ENCODE data around the gene TMEM120A. TPM values are rescaled to one million over a fixed set of nuclear protein-coding genes. Genes with fewer than 3 reads are reported as not detected.
A peak's percentile ranks its signal among the peaks of the same experiment; 100 is the strongest.
"Not testable (repeated sequence)": the region's sequence is repeated elsewhere in the genome, so short reads cannot be mapped to it uniquely, and the experiment has no call there.

TMEM120A gene
- total and polyA plus RNA-seq, 10 of the 15 experiments (the other 5 are each of a cell fraction or from before 2014, with no cell fraction given), result 0.43 to 86.6 (median 18.5) TPM

DNA sequence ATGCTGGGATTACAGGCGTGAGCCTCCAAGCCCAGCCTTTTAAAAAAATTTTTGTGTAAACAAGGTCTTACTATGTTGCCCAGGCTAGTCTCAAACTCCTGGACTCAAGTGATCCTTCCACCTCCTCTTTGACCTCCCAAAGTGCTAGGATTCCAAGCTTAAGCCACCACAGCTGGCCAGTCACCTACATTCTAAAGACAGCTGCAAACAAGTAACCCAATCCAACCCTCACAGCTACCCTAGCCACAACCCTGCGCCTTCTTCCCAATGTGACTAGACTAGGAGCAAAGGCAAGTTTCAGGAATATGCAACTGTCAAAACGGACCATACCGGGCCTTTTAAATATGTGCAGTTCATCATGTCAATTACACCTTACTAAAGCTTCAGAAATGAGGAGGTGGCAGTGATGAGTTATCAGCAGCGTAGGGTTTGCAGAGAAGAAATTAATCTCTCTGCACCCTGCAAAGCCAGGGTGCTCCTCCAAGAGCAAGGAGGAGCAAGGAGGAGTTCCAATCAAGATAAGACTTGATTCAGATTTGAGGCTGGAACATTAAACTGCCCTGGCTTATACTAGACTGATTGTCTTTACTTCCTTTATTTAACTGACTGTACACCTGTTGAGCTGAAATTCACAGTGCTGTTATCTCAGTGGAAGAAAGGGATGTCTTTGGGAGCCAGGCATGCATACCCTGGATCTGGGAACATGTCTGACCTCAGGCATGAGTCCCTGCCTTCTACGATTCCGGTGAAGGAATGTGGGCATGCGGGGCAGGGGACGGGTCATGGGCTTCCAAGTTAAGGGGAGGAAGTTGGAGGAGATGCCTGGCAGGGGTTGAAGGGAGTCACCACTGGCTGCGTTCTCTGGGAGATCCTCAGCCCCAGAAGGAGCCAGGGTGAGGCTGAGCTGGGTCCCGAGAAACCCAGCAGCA is 15.5 kb upstream of the TMEM120A start (continued):
- TF ChIP-seq CREM (IDR thresholded peaks at IDR 0.05; ENCODE audit: low read depth), result no peak

DNA sequence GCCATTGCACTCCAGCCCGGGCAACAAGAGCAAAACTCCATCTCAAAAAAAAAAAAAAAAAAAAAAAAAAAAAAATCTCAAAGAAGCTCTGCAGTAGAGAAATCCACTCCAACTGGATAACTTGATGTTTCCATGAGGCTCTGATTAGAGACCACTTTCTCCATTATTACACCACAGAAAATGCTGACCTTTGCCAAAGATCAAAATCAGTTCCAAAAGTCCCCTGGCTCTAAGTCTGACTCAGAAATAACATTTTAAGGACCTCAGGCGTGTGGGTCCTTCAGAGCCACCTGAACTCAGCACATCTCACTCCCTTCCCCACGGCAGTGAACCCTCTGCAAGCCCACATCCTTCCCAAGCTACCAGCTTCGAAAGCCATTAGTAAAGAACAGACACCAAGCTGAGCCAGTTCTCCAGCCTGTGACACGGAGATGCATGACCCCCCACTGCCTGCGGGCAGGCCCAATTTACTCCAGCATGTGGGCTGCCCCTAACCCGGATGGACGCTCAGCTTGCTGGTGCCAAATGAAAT is 13.8 kb upstream of the TMEM120A start:
- FAIRE-seq, result no peak
- ChIA-PET SMC1A (ENCODE audit: uncharacterized antibody, unreplicated experiment) (interaction anchor here (1.5 kb wide), 1 partner anchor 12 kb away, joined by 9 read pairs; no protein-coding TSS in a partner anchor), POLR2A (interaction anchor here (0.6 to 1.4 kb wide), 5 partner anchors 13 to 166 kb away, joined by 3 to 7 read pairs (median 4); no protein-coding TSS in a partner anchor), CTCF (interaction anchor here (2.1 to 2.2 kb wide), 2 partner anchors 11 to 142 kb away, joined by 7 to 20 read pairs; no protein-coding TSS in a partner anchor), RAD21 (ENCODE audit: unreplicated experiment) (interaction anchor here (1.0 to 4.4 kb wide), 3 partner anchors 12 to 141 kb away, joined by 3 to 21 read pairs (median 4); no protein-coding TSS in a partner anchor)
- Histone ChIP-seq H3K27ac (ENCODE audit: control insufficient read depth, insufficient read depth) (no peak overlapping the region), H3K79me2 (ENCODE audit: control insufficient read depth, insufficient read depth, low read length) (no peaks in the 10 kb centered on the region), H4K20me1 (ENCODE audit: control insufficient read depth, insufficient read depth) (no peaks in the 10 kb centered on the region), H3K4me1 (ENCODE audit: control insufficient read depth, insufficient read depth, low read length) (peaks cover 19% of the 10 kb centered on the region), H3K36me3 (ENCODE audit: control insufficient read depth in 2 of 2, insufficient read depth in 2 of 2, low read length in 1 of 2) (peaks cover 0 to 4% of the 10 kb centered on the region in 2 experiments; a peak in 2 of 4 replicates), H3K27me3 (replicated peaks in 1 of 2; ENCODE audit: control insufficient read depth in 2 of 2, insufficient read depth in 2 of 2, low read length in 1 of 2) (no peaks in the 10 kb centered on the region), H3K4me3 (no peak overlapping the region), H3K9ac (ENCODE audit: control insufficient read depth, insufficient read depth, low read length) (no peak overlapping the region), H2AFZ (ENCODE audit: control insufficient read depth, low read depth, low read length) (no peak overlapping the region), H3K4me2 (ENCODE audit: control insufficient read depth, insufficient read depth) (peak overlapping the region; percentile 44), H3K9me3 (replicated peaks; ENCODE audit: control insufficient read depth, insufficient read depth, low read length) (no peaks in the 10 kb centered on the region)
- 60% methylated on average over 7 of the region's 8 CpGs for WGBS (ENCODE audit: insufficient coverage, insufficient replicate concordance, low lambda C conversion rate, missing lambda C conversion rate)
- BruUV-seq (replicated peaks), result no TSS peak
- peak; percentile 81 for ATAC-seq
- in situ Hi-C loops (cut with MboI), result no loop called here
- DNase-seq (ENCODE audit: low read depth, low spot score), result peak; percentile 23
- no peak for TF ChIP-seq ZNF24 (IDR thresholded peaks at IDR 0.05)
- TF ChIP-seq IRF4 (IDR thresholded peaks at IDR 0.05; ENCODE audit: low read depth, low read length), result no peak
- TF ChIP-seq IKZF2 (IDR thresholded peaks at IDR 0.05), result no peak
- TF ChIP-seq FOXK2 (IDR thresholded peaks at IDR 0.05), result no peak
- TF ChIP-seq, protein P1, sequence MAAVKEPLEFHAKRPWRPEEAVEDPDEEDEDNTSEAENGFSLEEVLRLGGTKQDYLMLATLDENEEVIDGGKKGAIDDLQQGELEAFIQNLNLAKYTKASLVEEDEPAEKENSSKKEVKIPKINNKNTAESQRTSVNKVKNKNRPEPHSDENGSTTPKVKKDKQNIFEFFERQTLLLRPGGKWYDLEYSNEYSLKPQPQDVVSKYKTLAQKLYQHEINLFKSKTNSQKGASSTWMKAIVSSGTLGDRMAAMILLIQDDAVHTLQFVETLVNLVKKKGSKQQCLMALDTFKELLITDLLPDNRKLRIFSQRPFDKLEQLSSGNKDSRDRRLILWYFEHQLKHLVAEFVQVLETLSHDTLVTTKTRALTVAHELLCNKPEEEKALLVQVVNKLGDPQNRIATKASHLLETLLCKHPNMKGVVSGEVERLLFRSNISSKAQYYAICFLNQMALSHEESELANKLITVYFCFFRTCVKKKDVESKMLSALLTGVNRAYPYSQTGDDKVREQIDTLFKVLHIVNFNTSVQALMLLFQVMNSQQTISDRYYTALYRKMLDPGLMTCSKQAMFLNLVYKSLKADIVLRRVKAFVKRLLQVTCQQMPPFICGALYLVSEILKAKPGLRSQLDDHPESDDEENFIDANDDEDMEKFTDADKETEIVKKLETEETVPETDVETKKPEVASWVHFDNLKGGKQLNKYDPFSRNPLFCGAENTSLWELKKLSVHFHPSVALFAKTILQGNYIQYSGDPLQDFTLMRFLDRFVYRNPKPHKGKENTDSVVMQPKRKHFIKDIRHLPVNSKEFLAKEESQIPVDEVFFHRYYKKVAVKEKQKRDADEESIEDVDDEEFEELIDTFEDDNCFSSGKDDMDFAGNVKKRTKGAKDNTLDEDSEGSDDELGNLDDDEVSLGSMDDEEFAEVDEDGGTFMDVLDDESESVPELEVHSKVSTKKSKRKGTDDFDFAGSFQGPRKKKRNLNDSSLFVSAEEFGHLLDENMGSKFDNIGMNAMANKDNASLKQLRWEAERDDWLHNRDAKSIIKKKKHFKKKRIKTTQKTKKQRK (IDR thresholded peaks at IDR 0.05; ENCODE audit: low read depth, low read length), result no peak
- TF ChIP-seq SMAD1 (IDR thresholded peaks at IDR 0.05; ENCODE audit: low read depth, partially characterized antibody), result no peak
- no peak for TF ChIP-seq BACH1 (IDR thresholded peaks at IDR 0.05; ENCODE audit: borderline replicate concordance)
- no peak for TF ChIP-seq BRCA1 (IDR thresholded peaks at IDR 0.05; ENCODE audit: low read depth, low read length)
- intact Hi-C loops (cut with micrococcal nuclease; ENCODE audit: unreplicated experiment), result no loop called here

DNA sequence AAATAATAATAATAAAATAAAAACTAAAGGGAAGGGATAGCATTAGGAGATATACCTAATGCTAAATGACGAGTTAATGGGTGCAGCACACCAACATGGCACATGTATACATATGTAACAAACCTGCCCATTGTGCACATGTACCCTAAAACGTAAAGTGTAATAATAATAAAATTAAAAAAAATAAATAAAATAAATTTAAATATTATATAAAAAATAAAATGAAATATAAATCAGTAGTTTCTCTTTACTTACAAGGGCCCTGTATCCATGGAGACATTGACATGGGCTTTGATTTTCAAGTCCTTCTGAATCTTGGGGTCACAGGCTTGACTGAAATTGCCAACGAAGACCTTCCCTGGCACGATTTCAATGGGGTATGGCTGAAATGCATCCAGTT is 10.6 kb upstream of the TMEM120A start:
- H2AFZ ChIP-seq (ENCODE audit: control insufficient read depth, low read depth, low read length); H3K4me3 ChIP-seq; BruUV-seq (replicated peaks); H3K9me3 ChIP-seq (replicated peaks; ENCODE audit: control insufficient read depth, insufficient read depth, low read length); H3K36me3 ChIP-seq (ENCODE audit: control insufficient read depth in 2 of 2, insufficient read depth in 2 of 2, low read length in 1 of 2); H4K20me1 ChIP-seq (ENCODE audit: control insufficient read depth, insufficient read depth); H3K79me2 ChIP-seq (ENCODE audit: control insufficient read depth, insufficient read depth, low read length); CTCF ChIA-PET; FAIRE-seq; SMC1A ChIA-PET (ENCODE audit: uncharacterized antibody, unreplicated experiment); H3K4me2 ChIP-seq (ENCODE audit: control insufficient read depth, insufficient read depth); H3K9ac ChIP-seq (ENCODE audit: control insufficient read depth, insufficient read depth, low read length); RAD21 ChIA-PET (ENCODE audit: unreplicated experiment); in situ Hi-C loops (cut with MboI); DNase-seq (ENCODE audit: low read depth, low spot score); ATAC-seq; intact Hi-C loops (cut with micrococcal nuclease; ENCODE audit: unreplicated experiment); H3K27ac ChIP-seq (ENCODE audit: control insufficient read depth, insufficient read depth); H3K27me3 ChIP-seq (replicated peaks in 1 of 2; ENCODE audit: control insufficient read depth in 2 of 2, insufficient read depth in 2 of 2, low read length in 1 of 2): not testable (repeated sequence)
- POLR2A ChIA-PET, result interaction anchor here (1.1 kb wide), 1 partner anchor 11 kb away, joined by 5 read pairs; the partner anchor contains the start of gene TMEM120A
- H3K4me1 ChIP-seq (ENCODE audit: control insufficient read depth, insufficient read depth, low read length), result peaks cover 16% of the 10 kb centered on the region
- 98% methylated on average over 4 of the region's 4 CpGs for WGBS (ENCODE audit: insufficient coverage, insufficient replicate concordance, low lambda C conversion rate, missing lambda C conversion rate)

Data from GM12878 (cell line).